Measurements from ENCODE around the gene CD101.
"Not testable (repeated sequence)": the region's sequence is repeated elsewhere in the genome, so short reads cannot be mapped to it uniquely, and the experiment has no call there.

CD101 gene

DNA sequence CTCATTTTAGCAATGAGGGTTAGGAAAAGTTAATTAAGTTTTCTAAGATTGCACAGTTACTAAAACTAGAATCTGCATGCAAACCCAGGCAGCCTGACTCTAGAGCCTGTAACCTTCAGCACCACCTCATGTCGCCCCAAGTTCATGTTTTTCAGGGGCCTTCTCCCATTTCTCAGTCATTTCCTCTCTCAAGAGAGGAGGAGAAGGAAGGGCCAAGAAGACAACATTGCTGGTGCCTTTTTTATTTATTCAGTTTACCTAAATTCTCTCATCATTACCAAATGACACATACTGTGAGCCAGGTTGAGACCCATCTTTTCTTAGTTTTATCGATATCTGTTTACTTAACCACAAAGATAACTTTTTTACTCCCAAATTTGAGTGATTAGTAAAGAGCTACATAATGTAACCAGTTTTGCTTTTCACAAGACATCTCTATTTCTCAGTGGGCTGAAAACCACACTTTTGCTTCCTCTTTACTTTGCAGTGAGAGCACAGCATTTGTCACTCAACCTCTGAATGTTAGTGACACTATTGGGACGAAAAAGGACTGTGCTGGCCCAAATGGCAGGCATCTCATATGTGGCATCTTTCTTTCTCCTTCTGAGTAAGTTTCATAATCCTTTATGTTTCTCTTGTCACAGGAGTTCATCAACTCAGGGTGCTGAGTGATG, at the start of gene CD101:
CD101 (plus strand) TSS at position 507 of the 674 bp plus-strand sequence; CDS start at position 565, 58 bp downstream.
- DNase-seq, result no peak

GRCh38 chr1:116952738-116953275, 48.8 kb upstream of the CD101 start:
- no peak for DNase-seq

DNA sequence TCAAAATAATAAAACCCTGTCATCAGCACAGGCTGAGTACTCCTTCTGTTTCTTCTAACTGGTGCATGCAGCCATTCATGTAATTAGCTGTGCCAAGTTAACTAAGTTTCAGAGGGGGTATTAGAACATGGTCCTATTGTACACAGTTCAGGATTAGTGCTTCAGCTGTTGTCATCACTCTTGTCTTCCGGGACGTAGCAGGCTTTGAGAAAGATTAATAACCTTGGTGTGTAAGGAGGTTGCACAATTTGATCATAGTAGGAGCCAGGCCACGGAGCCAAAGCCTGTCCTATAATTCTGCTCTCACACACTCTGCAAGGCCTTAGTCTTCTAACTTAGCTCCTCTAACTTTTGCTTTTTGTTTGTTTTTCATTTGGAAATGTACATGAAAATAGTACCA, 47.1 kb upstream of the CD101 start:
- no peak for DNase-seq

- DNase-seq, result no peak
These were observed 45.2 kb upstream of the CD101 start for GRCh38 chr1:116956378-116956777.

GRCh38 chr1:116957646-116958045, 43.9 kb upstream of the CD101 start:
- no peak for DNase-seq

DNA sequence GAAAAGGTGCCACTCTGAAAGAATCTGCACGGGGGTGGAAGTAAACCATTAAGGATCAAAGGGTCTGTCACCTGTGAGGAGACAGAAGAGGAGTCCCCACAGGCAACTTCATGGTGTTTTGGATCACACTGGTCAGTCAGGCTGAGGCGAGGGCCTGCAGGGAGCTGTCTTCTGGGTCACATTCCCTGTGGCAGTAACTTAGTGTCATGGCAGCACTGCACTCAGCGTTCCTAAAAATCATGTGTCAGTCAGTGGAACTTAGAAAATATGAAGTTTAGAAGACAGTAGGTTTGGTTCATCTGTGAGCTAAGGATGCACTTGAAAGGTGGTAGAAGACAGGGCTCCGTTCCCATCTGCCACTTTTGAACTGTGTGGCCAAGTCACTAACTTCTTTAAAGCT, 43.5 kb upstream of the CD101 start:
- no peak for DNase-seq

DNA sequence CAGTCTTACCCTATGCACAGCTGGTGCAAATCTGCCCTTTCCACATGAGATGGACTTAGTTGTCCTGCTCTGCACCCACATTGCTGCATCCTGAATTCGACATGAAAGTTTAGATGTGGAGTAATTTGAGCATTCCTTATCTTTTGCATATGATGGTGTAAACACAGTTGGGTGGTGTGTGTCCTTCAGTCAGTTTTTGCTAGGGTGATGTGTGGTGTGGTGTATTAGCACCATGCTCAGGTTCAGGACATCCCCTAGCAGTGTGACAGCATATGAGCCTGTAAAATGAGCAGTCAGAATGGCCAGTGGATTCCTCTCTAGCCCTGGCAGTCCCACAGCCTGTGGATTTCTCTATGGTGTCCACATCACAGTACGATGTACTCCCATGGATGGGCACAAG, 42.6 kb upstream of the CD101 start:
- no peak for DNase-seq

DNA sequence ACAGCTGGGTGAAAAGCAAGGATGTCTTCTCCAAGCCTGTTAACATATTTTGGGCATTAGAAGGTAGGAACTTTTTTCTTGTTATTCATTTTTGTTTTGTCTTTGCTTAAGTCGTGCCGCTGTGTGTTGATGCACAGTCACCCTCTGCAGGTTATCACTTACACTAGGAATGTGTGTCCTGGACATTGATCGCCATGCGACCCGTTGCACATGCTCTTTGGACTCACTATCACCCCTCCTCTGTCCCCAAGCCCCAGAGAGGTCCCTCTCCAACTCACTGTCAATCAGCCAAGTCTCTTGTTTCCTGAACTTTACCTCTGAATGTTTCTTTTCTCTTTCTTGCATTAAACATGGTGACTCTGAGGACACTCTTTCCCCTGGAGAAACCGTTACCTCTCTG, 40.0 kb upstream of the CD101 start:
- no peak for DNase-seq

GRCh38 chr1:116962987-116963639, 38.4 kb upstream of the CD101 start:
- no peak for DNase-seq

DNA sequence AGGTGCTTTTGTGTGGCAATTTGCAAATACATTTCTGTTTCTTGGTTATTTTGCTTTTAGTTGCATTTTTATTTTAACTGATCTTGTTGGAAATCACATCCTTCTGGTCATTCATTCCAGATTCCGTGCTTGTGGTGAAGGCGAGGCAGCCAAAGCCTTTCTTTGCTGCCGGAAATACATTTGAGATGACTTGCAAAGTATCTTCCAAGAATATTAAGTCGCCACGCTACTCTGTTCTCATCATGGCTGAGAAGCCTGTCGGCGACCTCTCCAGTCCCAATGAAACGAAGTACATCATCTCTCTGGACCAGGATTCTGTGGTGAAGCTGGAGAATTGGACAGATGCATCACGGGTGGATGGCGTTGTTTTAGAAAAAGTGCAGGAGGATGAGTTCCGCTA, 34.8 kb upstream of the CD101 start:
- DNase-seq, result no peak

- DNase-seq, result no peak
These were observed 32.8 kb upstream of the CD101 start for GRCh38 chr1:116968724-116969123.

DNA sequence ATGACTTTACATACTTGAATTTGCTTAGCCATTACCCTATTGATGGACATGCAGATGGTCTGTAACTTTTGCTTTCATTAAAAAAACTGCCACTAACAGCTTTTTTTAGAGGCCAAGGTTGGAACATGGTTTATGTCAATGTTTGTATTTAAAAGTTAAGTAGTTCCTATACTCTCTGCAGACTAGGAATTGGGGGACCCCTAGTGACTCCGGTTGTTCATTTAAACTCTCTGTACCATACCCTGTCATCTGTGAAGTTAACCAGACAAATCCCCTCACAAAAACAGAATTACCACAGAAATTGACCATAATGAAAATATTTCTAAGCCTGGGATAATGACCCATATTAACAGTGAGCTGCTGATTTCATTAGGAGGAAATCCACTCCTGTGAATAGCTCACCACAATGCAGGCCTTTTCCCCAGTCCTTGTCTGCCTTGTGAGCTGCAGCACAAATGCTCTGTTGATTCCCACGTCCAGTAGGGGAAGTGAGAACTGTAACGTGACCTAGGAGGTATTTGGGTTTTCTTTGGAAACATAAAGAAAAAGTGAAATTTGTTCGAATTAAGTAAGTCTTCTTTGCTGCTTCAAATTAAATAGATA, 30.2 kb upstream of the CD101 start:
- no peak for DNase-seq

DNA sequence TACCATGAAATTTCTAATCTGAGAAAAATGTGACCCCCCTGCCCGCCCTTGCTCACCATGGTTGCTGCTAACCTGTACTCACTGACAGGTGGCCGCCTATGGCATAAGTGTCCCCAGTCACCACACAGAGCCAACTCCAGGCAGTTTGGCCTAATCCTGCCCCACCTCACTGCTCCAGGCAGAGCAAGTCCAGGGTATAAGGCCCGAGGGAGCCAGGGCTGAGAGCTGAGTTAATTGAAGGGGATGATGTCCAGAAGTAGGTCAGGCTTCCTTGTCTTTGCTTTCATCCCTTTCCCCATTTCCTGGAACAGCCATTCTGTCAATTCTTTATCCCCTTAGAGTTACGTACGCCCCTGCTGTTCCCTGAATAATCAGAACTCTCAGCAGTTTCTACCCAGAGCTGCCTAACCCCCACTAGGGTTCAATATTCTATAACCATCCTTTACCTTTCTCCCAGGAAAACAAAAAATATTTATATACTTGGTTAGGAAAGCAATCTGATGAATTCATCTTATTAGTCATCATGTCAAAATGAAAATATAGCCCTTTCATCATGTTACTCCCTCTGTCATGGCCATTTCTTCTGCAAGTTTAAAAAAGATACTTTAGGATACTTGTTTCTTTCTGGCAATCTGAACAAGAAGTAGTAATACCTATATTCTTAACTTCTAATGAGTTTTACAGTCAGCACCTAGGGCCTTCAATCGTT, 29.4 kb upstream of the CD101 start:
- DNase-seq, result no peak

GRCh38 chr1:116972674-116973030, 28.9 kb upstream of the CD101 start:
- no peak for DNase-seq

- not testable (repeated sequence) for DNase-seq
These were observed 21.3 kb upstream of the CD101 start for GRCh38 chr1:116980309-116980708.

DNA sequence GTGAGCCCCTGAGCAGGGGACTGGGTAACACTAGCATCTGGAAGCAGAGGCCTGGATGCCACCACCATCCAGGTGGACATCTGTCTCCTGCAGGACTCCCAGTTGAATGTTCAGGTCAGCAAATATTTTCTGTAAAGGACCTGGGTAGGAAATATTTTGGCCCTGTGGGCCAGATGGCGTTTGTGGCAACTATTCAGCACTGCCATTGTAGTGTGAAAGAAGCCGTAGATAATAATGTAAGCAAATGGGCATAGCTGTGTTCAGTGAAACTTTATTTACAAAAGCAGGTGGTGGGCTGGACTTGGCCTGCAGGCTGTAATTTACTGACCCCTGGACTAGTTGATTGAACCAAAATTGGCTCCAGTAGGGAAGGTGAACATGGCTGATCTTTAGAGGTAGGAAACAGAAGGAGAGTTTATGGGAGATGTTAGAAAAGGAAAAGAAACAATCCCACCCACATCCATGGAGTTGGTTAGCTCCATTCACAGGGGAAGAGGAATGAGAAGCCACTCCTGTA, 20.0 kb upstream of the CD101 start:
- no peak for DNase-seq

- DNase-seq, result no peak
These were observed 19.1 kb upstream of the CD101 start for GRCh38 chr1:116982319-116983004.

GRCh38 chr1:116983112-116983511, 18.4 kb upstream of the CD101 start:
- no peak for DNase-seq

DNA sequence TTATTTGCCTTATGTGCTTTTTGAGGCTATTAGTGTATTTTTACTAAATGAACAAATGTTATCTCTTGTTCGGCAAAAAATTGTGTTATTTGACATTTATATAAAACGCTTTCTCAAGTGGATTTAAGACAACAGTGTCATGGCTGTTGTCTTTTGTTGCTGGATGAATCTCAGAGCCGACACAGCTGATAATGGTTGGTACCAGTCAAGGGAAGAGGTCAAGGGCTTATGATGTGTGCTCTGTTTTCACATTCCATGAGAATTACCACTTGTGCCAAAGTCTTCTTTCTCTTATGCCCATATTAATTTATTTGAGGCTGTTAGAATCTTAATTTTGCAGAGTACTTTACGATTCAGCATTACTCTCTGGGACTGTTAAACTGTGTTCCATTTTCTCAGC, 17.9 kb upstream of the CD101 start:
- no peak for DNase-seq

GRCh38 chr1:116984406-116985160, 17.0 kb upstream of the CD101 start:
- DNase-seq, result no peak

DNA sequence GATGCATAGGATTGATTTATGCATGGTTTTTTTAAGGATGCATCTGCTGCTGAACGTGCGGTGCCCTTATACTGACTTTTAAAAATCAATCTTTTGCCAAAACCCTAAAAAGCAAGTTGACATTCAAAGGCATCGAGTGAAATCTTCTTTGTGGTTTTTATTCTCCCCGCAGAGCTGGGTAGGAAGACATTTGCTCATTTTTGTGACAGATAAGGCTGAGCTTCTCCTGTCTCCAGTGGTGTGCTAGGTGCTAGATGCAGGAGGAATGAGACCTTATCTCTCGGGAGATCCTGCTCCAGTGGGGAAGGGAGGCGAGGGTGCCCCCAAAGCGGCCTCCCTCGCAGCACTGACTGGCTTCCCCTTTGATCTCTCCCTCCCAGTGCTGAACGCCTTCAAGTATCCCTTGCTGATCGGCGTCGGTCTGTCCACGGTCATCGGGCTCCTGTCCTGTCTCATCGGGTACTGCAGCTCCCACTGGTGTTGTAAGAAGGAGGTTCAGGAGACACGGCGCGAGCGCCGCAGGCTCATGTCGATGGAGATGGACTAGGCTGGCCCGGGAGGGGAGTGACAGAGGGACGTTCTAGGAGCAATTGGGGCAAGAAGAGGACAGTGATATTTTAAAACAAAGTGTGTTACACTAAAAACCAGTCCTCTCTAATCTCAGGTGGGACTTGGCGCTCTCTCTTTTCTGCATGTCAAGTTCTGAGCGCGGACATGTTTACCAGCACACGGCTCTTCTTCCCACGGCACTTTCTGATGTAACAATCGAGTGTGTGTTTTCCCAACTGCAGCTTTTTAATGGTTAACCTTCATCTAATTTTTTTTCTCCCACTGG, 14.9 kb upstream of the CD101 start:
- peak; percentile 21 to 39 for DNase-seq

Data from activated CD4-positive, alpha-beta T cell treated with anti-CD3 and anti-CD28 coated beads, Interleukin-2, amount 50 U/mL, for 4 hours (primary cell).